Astrocyte (in vitro differentiated cells and primary cell): Measurements from ENCODE around the gene NPTXR.

Experiments
- EZH2 ChIP-seq: IDR thresholded peaks from 2 replicates; pipeline ENCODE4 v1.6.1; 2012; ENCODE audit warnings: mild to moderate bottlenecking, low read length, inconsistent platforms; ENCODE audit not compliant: insufficient read depth
- TF ChIP-seq, protein P1 (sequence below): IDR thresholded peaks from 2 replicates; pipeline ENCODE4 v1.5.1; 2011; ENCODE audit warnings: low read depth, mild to moderate bottlenecking, inconsistent platforms, low read length, moderate library complexity; ENCODE audit not compliant: insufficient read depth

DNA sequence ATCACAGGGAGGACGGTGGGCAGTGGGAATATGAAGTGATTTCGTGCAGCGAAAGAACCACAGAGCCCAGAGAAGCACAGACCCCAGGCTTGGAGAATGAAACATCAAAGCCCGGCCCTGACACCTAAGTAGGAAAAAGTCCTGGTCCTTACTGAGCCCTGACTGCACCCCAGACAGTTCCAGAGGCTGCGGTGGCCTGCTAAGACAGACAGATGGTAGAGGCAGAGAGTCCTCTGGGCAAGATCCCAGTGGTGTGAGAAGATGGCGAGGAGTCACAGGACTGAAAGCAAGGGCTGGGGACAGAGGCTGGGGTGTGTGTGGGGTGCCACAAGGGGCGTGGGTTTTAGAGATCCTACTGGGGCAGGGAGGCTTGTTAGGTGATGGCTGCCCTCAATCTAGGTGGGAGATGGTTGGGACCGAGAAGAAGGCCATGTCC, 24.5 kb upstream of the NPTXR start:
- TF ChIP-seq, protein P1, sequence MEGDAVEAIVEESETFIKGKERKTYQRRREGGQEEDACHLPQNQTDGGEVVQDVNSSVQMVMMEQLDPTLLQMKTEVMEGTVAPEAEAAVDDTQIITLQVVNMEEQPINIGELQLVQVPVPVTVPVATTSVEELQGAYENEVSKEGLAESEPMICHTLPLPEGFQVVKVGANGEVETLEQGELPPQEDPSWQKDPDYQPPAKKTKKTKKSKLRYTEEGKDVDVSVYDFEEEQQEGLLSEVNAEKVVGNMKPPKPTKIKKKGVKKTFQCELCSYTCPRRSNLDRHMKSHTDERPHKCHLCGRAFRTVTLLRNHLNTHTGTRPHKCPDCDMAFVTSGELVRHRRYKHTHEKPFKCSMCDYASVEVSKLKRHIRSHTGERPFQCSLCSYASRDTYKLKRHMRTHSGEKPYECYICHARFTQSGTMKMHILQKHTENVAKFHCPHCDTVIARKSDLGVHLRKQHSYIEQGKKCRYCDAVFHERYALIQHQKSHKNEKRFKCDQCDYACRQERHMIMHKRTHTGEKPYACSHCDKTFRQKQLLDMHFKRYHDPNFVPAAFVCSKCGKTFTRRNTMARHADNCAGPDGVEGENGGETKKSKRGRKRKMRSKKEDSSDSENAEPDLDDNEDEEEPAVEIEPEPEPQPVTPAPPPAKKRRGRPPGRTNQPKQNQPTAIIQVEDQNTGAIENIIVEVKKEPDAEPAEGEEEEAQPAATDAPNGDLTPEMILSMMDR = no peak
- no peak for TF ChIP-seq EZH2
